Endothelial cell of umbilical vein (primary cell): ENCODE measurements around the gene USP34.

ENCODE experiments used
- EZH2 ChIP-seq: IDR thresholded peaks from 2 replicates; pipeline ENCODE4 v1.6.1; 2012; ENCODE audit warnings: borderline replicate concordance, low read depth, mild to moderate bottlenecking, moderate library complexity, low read length, inconsistent platforms; ENCODE audit not compliant: severe bottlenecking
- JUN ChIP-seq: IDR thresholded peaks from 2 replicates; pipeline ENCODE4 v1.6.1; 2011; ENCODE audit warnings: borderline replicate concordance, low read depth; ENCODE audit not compliant: insufficient read length, insufficient read depth
- MYC ChIP-seq: IDR thresholded peaks from one replicate; pipeline ENCODE4 v1.6.1; 2011; ENCODE audit warnings: mild to moderate bottlenecking, low read depth, low read length
- POLR2A ChIP-seq: IDR thresholded peaks from 2 replicates; pipeline ENCODE4 v1.6.1; 2012; ENCODE audit warnings: low read depth, mild to moderate bottlenecking, control low read depth, low read length
- POLR2AphosphoS5 ChIP-seq: IDR thresholded peaks from 2 replicates; pipeline ENCODE4 v1.6.1; 2012; ENCODE audit warnings: low read depth, mild to moderate bottlenecking, control low read depth, low read length, moderate library complexity; ENCODE audit not compliant: insufficient read depth
- TF ChIP-seq, protein P1 (sequence below), 2 donors: IDR thresholded peaks; 1 replicate in 1 of 2; 2 replicates in 1 of 2; pipeline ENCODE4 v1.5.1; 2011; ENCODE audit warnings: low read length in 2 of 2, mild to moderate bottlenecking in 2 of 2, moderate library complexity in 2 of 2, control low read depth in 1 of 2, inconsistent platforms in 1 of 2, low read depth in 1 of 2; ENCODE audit not compliant: insufficient read depth in 1 of 2; ENCODE audit errors: extremely low read depth in 1 of 2
- TF ChIP-seq, protein P2 (sequence below): IDR thresholded peaks from 2 replicates; pipeline ENCODE4 v1.6.1; 2011; ENCODE audit not compliant: insufficient read depth, insufficient read length

DNA sequence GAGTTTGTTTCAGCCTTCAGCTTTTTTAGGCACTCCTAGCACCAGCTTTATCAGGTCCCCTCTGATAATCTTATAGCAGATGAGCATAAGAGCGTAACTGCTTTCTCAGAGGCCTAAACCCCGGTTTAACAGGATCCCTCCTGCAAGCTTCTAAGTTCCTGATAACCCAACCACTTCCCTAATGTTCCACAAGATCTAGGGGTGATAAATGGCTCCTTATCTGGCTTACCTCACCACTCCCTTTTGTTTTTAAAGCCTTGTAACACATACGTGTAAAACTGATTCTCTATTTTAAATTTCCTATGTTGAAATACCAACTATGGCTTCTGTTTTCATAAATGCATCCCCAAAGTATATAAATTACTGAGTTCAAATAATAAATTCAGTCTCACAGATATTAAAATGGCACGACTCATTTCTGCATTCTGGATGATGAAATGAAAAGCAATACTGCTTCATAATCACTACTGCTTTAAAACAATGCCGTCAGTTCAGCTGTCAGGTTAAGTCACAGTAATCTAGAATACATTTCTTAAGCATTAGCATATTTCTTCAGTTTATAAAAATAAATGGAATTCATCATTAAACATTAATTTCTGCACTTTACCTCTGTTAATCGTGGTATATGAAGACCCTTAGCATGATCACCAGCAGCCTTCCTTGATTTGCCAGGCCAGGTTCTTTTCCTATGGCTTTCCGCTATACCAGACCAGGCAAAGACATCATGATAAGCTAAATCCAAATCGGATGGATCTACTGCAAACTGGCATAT is 182.6 kb downstream of the USP34 start:
- TF ChIP-seq EZH2 = no peak
- TF ChIP-seq, protein P1, sequence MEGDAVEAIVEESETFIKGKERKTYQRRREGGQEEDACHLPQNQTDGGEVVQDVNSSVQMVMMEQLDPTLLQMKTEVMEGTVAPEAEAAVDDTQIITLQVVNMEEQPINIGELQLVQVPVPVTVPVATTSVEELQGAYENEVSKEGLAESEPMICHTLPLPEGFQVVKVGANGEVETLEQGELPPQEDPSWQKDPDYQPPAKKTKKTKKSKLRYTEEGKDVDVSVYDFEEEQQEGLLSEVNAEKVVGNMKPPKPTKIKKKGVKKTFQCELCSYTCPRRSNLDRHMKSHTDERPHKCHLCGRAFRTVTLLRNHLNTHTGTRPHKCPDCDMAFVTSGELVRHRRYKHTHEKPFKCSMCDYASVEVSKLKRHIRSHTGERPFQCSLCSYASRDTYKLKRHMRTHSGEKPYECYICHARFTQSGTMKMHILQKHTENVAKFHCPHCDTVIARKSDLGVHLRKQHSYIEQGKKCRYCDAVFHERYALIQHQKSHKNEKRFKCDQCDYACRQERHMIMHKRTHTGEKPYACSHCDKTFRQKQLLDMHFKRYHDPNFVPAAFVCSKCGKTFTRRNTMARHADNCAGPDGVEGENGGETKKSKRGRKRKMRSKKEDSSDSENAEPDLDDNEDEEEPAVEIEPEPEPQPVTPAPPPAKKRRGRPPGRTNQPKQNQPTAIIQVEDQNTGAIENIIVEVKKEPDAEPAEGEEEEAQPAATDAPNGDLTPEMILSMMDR (IDR thresholded peaks at IDR 0.05; ENCODE audit: extremely low read depth in 1 of 2, insufficient read depth in 1 of 2, low read depth in 1 of 2, low read length in 2 of 2) = no peak
- no peak for TF ChIP-seq JUN
- TF ChIP-seq POLR2A = no peak
- TF ChIP-seq POLR2AphosphoS5 = no peak
- TF ChIP-seq MYC = no peak
- TF ChIP-seq, protein P2, sequence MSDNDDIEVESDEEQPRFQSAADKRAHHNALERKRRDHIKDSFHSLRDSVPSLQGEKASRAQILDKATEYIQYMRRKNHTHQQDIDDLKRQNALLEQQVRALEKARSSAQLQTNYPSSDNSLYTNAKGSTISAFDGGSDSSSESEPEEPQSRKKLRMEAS = no peak
